ENCODE results near the gene ARX.

- TF ChIP-seq POLR2A (IDR thresholded peaks at IDR 0.05) (no peak), CTCF (IDR thresholded peaks at IDR 0.05) (no peak), POLR2AphosphoS5 (IDR thresholded peaks at IDR 0.05) (no peak), EP300 (IDR thresholded peaks at IDR 0.05) (no peak)
These were observed 8.4 kb downstream of the ARX start for GRCh38 chrX:25007059-25008053.
